WTC11 (cell line): Measurements from ENCODE around the gene CARMIL3. TPM values are rescaled to one million over a fixed set of nuclear protein-coding genes. Genes with fewer than 3 reads are reported as not detected.

Source experiments
- ATAC-seq: fragments of 200-7000 bp; cut with Tn5 transposase; 2 replicates; pipeline ENCODE4 v1.10.0; 2021; ENCODE audit warnings: mild to moderate bottlenecking, moderate library complexity
- CTCF ChIA-PET: fragments of 300-600 bp; sonication (Branson Sonifier 250); formaldehyde crosslinking; loops from one replicate; lab custom pipeline; 2021; ENCODE audit warnings: antibody characterized with exemption; lab: Charles Lee
- POLR2A ChIA-PET: fragments of 350-600 bp; sonication (Branson Sonifier 250); formaldehyde crosslinking; loops from one replicate; lab custom pipeline; 2021; ENCODE audit warnings: antibody characterized with exemption; lab: Charles Lee
- DNase-seq: peaks from one replicate; pipeline ENCODE4 v3.0.0; 2021; ENCODE audit warnings: low spot score
- H3K27ac Mint-ChIP-seq: 2 replicates; pipeline ENCODE4 v1.8.0; 2021; ENCODE audit warnings: mixed read lengths
- H3K27me3 Mint-ChIP-seq: 2 replicates; pipeline ENCODE4 v1.8.0; 2021; ENCODE audit warnings: low read depth, mild to moderate bottlenecking, moderate library complexity, mixed read lengths
- H3K36me3 Mint-ChIP-seq: 2 replicates; pipeline ENCODE4 v1.8.0; 2021; ENCODE audit warnings: mixed read lengths
- H3K4me1 Mint-ChIP-seq: 2 replicates; pipeline ENCODE4 v1.8.0; 2022; ENCODE audit warnings: mixed read lengths
- H3K4me3 Mint-ChIP-seq: 2 replicates; pipeline ENCODE4 v1.8.0; 2021; ENCODE audit warnings: mild to moderate bottlenecking, moderate library complexity, mixed read lengths
- H3K9me3 Mint-ChIP-seq: 2 replicates; pipeline ENCODE4 v1.8.0; 2021; ENCODE audit warnings: mixed read lengths
- IRF2 ChIP-seq: sonication (generic); formaldehyde crosslinking; IDR thresholded peaks from 2 replicates; pipeline ENCODE4 v1.8.0; 2022; ENCODE audit warnings: low read depth, missing genetic modification reagents, borderline replicate concordance
- JAZF1 ChIP-seq: fragments of 250-450 bp; sonication (Bioruptor Pico); IDR thresholded peaks from 2 replicates; pipeline ENCODE4 v1.9.0; 2021; ENCODE audit warnings: moderate library complexity, mild to moderate bottlenecking, inconsistent platforms
- NFYB ChIP-seq: sonication (generic); formaldehyde crosslinking; conservative IDR thresholded peaks from 2 replicates; pipeline ENCODE4 v1.8.0; 2022; ENCODE audit warnings: low read depth, missing genetic modification reagents
- SMAD3 ChIP-seq: sonication (generic); formaldehyde crosslinking; IDR thresholded peaks from 2 replicates; pipeline ENCODE4 v1.8.0; 2022; ENCODE audit warnings: missing genetic modification reagents, mild to moderate bottlenecking, borderline replicate concordance
- SOX15 ChIP-seq: fragments of 250-450 bp; sonication (Bioruptor Pico); IDR thresholded peaks from 2 replicates; pipeline ENCODE4 v1.9.0; 2021; ENCODE audit warnings: mild to moderate bottlenecking
- SP1 ChIP-seq: sonication (generic); formaldehyde crosslinking; conservative IDR thresholded peaks from 2 replicates; pipeline ENCODE4 v1.8.1; 2022; ENCODE audit warnings: missing genetic modification reagents
- TCF7 ChIP-seq: sonication (generic); formaldehyde crosslinking; IDR thresholded peaks from 2 replicates; pipeline ENCODE4 v1.8.0; 2022; ENCODE audit warnings: mild to moderate bottlenecking, low read depth, missing genetic modification reagents, moderate library complexity
- ZNF263 ChIP-seq: sonication (generic); formaldehyde crosslinking; IDR thresholded peaks from 2 replicates; pipeline ENCODE4 v1.8.1; 2022; ENCODE audit warnings: low read depth, mild to moderate bottlenecking, moderate library complexity, missing genetic modification reagents
- total RNA-seq: library from RNA; stranded (reverse); gene quantifications from 3 replicates; pipeline ENCODE4 v1.2.3, GENCODE V29; 2021
- TF ChIP-seq, protein P1 (sequence below): fragments of 250-450 bp; sonication (Bioruptor Pico); IDR thresholded peaks from 2 replicates; pipeline ENCODE4 v1.9.0; 2021; ENCODE audit warnings: mild to moderate bottlenecking
- TF ChIP-seq, protein P2 (sequence below): sonication (generic); formaldehyde crosslinking; IDR thresholded peaks from 2 replicates; pipeline ENCODE4 v1.8.0; 2022; ENCODE audit warnings: missing genetic modification reagents
- TF ChIP-seq, protein P3 (sequence below): sonication (generic); formaldehyde crosslinking; IDR thresholded peaks from 2 replicates; pipeline ENCODE4 v1.8.1; 2023; ENCODE audit warnings: mild to moderate bottlenecking, missing genetic modification reagents
- TF ChIP-seq, protein P4 (sequence below): sonication (generic); formaldehyde crosslinking; IDR thresholded peaks from 2 replicates; pipeline ENCODE4 v1.8.0; 2023; ENCODE audit warnings: missing genetic modification reagents
- TF ChIP-seq, protein P5 (sequence below): fragments of 250-450 bp; sonication (Bioruptor Pico); IDR thresholded peaks from 2 replicates; pipeline ENCODE4 v2.1.2; 2022; ENCODE audit warnings: mild to moderate bottlenecking, moderate library complexity
- TF ChIP-seq, protein P6 (sequence below): sonication (generic); formaldehyde crosslinking; IDR thresholded peaks from 2 replicates; pipeline ENCODE4 v1.8.0; 2023; ENCODE audit warnings: mild to moderate bottlenecking, missing genetic modification reagents
- TF ChIP-seq, protein P7 (sequence below): sonication (generic); formaldehyde crosslinking; IDR thresholded peaks from 2 replicates; pipeline ENCODE4 v1.8.1; 2022; ENCODE audit warnings: missing genetic modification reagents, borderline replicate concordance

Gene CARMIL3
- total RNA-seq, 1 experiment from 2014 or later = 13.0 TPM

DNA sequence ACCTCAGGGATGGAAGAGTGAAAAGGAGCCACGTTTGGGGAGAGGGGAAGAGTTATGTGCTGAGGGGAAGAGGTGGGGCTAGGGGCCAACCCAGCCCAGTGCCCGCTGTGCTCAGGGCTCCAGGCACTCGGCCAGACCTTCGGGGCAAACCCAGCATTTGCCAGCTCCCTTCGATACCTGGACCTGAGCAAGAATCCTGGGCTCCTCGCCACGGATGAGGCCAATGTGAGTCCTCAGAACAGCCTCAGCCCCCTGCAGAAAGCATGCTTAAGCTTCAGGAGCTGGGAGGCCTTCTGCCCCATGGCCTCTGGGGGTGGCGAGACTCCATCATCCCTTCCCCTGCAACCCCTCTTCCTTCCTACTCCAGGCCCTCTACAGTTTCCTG lies 5.0 kb downstream of the CARMIL3 start (continued):
- TF ChIP-seq, protein P1, sequence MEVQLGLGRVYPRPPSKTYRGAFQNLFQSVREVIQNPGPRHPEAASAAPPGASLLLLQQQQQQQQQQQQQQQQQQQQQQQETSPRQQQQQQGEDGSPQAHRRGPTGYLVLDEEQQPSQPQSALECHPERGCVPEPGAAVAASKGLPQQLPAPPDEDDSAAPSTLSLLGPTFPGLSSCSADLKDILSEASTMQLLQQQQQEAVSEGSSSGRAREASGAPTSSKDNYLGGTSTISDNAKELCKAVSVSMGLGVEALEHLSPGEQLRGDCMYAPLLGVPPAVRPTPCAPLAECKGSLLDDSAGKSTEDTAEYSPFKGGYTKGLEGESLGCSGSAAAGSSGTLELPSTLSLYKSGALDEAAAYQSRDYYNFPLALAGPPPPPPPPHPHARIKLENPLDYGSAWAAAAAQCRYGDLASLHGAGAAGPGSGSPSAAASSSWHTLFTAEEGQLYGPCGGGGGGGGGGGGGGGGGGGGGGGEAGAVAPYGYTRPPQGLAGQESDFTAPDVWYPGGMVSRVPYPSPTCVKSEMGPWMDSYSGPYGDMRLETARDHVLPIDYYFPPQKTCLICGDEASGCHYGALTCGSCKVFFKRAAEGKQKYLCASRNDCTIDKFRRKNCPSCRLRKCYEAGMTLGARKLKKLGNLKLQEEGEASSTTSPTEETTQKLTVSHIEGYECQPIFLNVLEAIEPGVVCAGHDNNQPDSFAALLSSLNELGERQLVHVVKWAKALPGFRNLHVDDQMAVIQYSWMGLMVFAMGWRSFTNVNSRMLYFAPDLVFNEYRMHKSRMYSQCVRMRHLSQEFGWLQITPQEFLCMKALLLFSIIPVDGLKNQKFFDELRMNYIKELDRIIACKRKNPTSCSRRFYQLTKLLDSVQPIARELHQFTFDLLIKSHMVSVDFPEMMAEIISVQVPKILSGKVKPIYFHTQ (CRISPR knock-in tag) = no peak
- TF ChIP-seq JAZF1 (CRISPR knock-in tag) (no peak), TCF7 (no peak)
- TF ChIP-seq, protein P2, sequence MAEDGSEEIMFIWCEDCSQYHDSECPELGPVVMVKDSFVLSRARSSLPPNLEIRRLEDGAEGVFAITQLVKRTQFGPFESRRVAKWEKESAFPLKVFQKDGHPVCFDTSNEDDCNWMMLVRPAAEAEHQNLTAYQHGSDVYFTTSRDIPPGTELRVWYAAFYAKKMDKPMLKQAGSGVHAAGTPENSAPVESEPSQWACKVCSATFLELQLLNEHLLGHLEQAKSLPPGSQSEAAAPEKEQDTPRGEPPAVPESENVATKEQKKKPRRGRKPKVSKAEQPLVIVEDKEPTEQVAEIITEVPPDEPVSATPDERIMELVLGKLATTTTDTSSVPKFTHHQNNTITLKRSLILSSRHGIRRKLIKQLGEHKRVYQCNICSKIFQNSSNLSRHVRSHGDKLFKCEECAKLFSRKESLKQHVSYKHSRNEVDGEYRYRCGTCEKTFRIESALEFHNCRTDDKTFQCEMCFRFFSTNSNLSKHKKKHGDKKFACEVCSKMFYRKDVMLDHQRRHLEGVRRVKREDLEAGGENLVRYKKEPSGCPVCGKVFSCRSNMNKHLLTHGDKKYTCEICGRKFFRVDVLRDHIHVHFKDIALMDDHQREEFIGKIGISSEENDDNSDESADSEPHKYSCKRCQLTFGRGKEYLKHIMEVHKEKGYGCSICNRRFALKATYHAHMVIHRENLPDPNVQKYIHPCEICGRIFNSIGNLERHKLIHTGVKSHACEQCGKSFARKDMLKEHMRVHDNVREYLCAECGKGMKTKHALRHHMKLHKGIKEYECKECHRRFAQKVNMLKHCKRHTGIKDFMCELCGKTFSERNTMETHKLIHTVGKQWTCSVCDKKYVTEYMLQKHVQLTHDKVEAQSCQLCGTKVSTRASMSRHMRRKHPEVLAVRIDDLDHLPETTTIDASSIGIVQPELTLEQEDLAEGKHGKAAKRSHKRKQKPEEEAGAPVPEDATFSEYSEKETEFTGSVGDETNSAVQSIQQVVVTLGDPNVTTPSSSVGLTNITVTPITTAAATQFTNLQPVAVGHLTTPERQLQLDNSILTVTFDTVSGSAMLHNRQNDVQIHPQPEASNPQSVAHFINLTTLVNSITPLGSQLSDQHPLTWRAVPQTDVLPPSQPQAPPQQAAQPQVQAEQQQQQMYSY (CRISPR knock-in tag) = no peak
- TF ChIP-seq, all 79 proteins: peak for 0

DNA sequence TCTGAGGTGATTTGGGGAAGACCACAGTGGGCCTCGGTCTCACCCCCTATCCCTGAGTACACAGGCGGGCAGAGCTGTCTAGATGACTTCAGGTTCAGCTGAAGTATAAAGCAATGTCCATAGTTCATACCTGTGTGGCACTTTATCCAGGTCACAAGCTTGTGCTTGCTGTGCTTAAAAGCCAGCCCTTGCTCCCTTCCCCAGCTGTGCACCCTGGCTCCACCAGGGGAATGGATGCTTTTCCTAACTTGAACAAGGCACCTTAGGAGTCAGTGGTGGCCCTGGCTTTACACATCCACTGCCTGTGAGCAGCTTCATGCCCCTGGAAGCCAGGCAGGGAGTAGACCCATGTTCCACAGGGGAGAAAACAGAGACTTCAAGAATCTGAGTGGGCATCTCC lies 5.5 kb downstream of the CARMIL3 start:
- H3K4me3 Mint-ChIP-seq = no peak overlapping the region
- no peaks in the 10 kb centered on the region for H3K9me3 Mint-ChIP-seq
- H3K27ac Mint-ChIP-seq = no peak overlapping the region
- H3K36me3 Mint-ChIP-seq = no peaks in the 10 kb centered on the region
- peaks cover 13% of the 10 kb centered on the region for H3K4me1 Mint-ChIP-seq
- ATAC-seq = no peak
- ChIA-PET POLR2A (interaction anchor here (1.2 to 3.6 kb wide), 4 partner anchors 36 to 57 kb away, joined by 3 to 38 read pairs (median 10); partner anchors contain the start of genes DCAF11, NRL and PCK2), CTCF (interaction anchor here (1.1 to 4.9 kb wide), 14 partner anchors 11 to 214 kb away, joined by 4 to 320 read pairs (median 18); partner anchors contain the start of genes CHMP4A, DCAF11, EMC9 and IRF9)
- H3K27me3 Mint-ChIP-seq = no peaks in the 10 kb centered on the region
- TF ChIP-seq IRF2 (no peak), SP1 (CRISPR knock-in tag) (no peak), ZNF263 (CRISPR knock-in tag) (no peak), SMAD3 (CRISPR knock-in tag) (no peak), SOX15 (CRISPR knock-in tag) (no peak), NFYB (CRISPR knock-in tag) (no peak)
- TF ChIP-seq, protein P3, sequence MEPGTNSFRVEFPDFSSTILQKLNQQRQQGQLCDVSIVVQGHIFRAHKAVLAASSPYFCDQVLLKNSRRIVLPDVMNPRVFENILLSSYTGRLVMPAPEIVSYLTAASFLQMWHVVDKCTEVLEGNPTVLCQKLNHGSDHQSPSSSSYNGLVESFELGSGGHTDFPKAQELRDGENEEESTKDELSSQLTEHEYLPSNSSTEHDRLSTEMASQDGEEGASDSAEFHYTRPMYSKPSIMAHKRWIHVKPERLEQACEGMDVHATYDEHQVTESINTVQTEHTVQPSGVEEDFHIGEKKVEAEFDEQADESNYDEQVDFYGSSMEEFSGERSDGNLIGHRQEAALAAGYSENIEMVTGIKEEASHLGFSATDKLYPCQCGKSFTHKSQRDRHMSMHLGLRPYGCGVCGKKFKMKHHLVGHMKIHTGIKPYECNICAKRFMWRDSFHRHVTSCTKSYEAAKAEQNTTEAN (CRISPR knock-in tag) = no peak
- TF ChIP-seq, protein P4, sequence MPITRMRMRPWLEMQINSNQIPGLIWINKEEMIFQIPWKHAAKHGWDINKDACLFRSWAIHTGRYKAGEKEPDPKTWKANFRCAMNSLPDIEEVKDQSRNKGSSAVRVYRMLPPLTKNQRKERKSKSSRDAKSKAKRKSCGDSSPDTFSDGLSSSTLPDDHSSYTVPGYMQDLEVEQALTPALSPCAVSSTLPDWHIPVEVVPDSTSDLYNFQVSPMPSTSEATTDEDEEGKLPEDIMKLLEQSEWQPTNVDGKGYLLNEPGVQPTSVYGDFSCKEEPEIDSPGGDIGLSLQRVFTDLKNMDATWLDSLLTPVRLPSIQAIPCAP (CRISPR knock-in tag) = no peak
- TF ChIP-seq, protein P5, sequence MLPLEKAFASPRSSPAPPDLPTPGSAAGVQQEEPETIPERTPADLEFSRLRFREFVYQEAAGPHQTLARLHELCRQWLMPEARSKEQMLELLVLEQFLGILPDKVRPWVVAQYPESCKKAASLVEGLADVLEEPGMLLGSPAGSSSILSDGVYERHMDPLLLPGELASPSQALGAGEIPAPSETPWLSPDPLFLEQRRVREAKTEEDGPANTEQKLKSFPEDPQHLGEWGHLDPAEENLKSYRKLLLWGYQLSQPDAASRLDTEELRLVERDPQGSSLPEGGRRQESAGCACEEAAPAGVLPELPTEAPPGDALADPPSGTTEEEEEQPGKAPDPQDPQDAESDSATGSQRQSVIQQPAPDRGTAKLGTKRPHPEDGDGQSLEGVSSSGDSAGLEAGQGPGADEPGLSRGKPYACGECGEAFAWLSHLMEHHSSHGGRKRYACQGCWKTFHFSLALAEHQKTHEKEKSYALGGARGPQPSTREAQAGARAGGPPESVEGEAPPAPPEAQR (CRISPR knock-in tag) = no peak
- TF ChIP-seq, protein P1 (CRISPR knock-in tag) = no peak
- TF ChIP-seq, protein P6, sequence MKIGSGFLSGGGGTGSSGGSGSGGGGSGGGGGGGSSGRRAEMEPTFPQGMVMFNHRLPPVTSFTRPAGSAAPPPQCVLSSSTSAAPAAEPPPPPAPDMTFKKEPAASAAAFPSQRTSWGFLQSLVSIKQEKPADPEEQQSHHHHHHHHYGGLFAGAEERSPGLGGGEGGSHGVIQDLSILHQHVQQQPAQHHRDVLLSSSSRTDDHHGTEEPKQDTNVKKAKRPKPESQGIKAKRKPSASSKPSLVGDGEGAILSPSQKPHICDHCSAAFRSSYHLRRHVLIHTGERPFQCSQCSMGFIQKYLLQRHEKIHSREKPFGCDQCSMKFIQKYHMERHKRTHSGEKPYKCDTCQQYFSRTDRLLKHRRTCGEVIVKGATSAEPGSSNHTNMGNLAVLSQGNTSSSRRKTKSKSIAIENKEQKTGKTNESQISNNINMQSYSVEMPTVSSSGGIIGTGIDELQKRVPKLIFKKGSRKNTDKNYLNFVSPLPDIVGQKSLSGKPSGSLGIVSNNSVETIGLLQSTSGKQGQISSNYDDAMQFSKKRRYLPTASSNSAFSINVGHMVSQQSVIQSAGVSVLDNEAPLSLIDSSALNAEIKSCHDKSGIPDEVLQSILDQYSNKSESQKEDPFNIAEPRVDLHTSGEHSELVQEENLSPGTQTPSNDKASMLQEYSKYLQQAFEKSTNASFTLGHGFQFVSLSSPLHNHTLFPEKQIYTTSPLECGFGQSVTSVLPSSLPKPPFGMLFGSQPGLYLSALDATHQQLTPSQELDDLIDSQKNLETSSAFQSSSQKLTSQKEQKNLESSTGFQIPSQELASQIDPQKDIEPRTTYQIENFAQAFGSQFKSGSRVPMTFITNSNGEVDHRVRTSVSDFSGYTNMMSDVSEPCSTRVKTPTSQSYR = no peak
- TF ChIP-seq, protein P7, sequence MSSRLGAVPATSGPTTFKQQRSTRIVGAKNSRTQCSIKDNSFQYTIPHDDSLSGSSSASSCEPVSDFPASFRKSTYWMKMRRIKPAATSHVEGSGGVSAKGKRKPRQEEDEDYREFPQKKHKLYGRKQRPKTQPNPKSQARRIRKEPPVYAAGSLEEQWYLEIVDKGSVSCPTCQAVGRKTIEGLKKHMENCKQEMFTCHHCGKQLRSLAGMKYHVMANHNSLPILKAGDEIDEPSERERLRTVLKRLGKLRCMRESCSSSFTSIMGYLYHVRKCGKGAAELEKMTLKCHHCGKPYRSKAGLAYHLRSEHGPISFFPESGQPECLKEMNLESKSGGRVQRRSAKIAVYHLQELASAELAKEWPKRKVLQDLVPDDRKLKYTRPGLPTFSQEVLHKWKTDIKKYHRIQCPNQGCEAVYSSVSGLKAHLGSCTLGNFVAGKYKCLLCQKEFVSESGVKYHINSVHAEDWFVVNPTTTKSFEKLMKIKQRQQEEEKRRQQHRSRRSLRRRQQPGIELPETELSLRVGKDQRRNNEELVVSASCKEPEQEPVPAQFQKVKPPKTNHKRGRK (CRISPR knock-in tag) = no peak
- no peak for DNase-seq
